Neural cell (in vitro differentiated cells): Measurements from ENCODE around the gene OGDH. TPM values are rescaled to one million over a fixed set of nuclear protein-coding genes. Genes with fewer than 3 reads are reported as not detected.

Experiments used
- H2AFZ ChIP-seq: fragments of 200-600, 300-800 bp; sonication (generic), shearing (Covaris generic); 2 replicates; pipeline ENCODE4 v1.6.0; 2014; ENCODE audit warnings: low read depth, mild to moderate bottlenecking, antibody characterized with exemption, low read length, moderate library complexity
- H3F3A ChIP-seq: fragments of 200-600 bp; shearing (Covaris generic); 2 replicates; pipeline ENCODE4 v1.6.1; 2016; ENCODE audit warnings: mild to moderate bottlenecking, moderate library complexity, mixed read lengths, antibody characterized with exemption, low read length; ENCODE audit not compliant: insufficient read depth, poor library complexity, severe bottlenecking
- H3K27ac ChIP-seq: fragments of 200-600, 300-800 bp; sonication (generic), shearing (Covaris generic); 2 replicates; pipeline ENCODE4 v1.5.1; 2014; ENCODE audit warnings: mild to moderate bottlenecking, low read length, moderate library complexity
- H3K27me3 ChIP-seq: fragments of 300-800, 200-600 bp; sonication (generic), shearing (Covaris generic); 2 replicates; pipeline ENCODE4 v1.6.0; 2014; ENCODE audit warnings: mild to moderate bottlenecking, low read depth, low read length, moderate library complexity; ENCODE audit not compliant: insufficient read depth
- H3K36me3 ChIP-seq: fragments of 300-800, 200-600 bp; sonication (generic), shearing (Covaris generic); 2 replicates; pipeline ENCODE4 v1.5.1; 2014; ENCODE audit warnings: mild to moderate bottlenecking, antibody characterized with exemption, low read length, moderate library complexity; ENCODE audit not compliant: insufficient read depth
- H3K4me2 ChIP-seq: fragments of 300-800, 200-600 bp; sonication (generic), shearing (Covaris generic); 2 replicates; pipeline ENCODE4 v1.6.0; 2014; ENCODE audit warnings: mild to moderate bottlenecking, low read length
- H3K4me3 ChIP-seq: fragments of 300-800, 200-600 bp; sonication (generic), shearing (Covaris generic); 2 replicates; pipeline ENCODE4 v1.5.1; 2014; ENCODE audit warnings: mild to moderate bottlenecking, low read length, moderate library complexity
- H3K79me2 ChIP-seq: fragments of 200-600 bp; shearing (Covaris generic); replicated peaks from 2 replicates; pipeline ENCODE4 v1.6.0; 2014; ENCODE audit warnings: mild to moderate bottlenecking, low read length, moderate library complexity; ENCODE audit not compliant: insufficient read depth
- H3K9ac ChIP-seq: fragments of 300-800, 200-600 bp; sonication (generic), shearing (Covaris generic); 2 replicates; pipeline ENCODE4 v1.6.1; 2016; ENCODE audit warnings: mild to moderate bottlenecking, low read length, mixed read lengths
- H3K9me2 ChIP-seq: fragments of 200-600 bp; shearing (Covaris generic); 2 replicates; pipeline ENCODE4 v1.6.1; 2016; ENCODE audit warnings: mild to moderate bottlenecking, low read length, mixed read lengths; ENCODE audit not compliant: insufficient read depth
- H3K9me3 ChIP-seq: fragments of 200-600, 300-800 bp; sonication (generic), shearing (Covaris generic); 2 replicates; pipeline ENCODE4 v1.6.1; 2016; ENCODE audit warnings: mild to moderate bottlenecking, mixed run types, low read length, moderate library complexity, mixed read lengths
- H4K20me1 ChIP-seq: fragments of 200-600 bp; shearing (Covaris generic); 2 replicates; pipeline ENCODE4 v1.6.1; 2016; ENCODE audit warnings: mild to moderate bottlenecking, mixed run types; ENCODE audit not compliant: insufficient read depth
- EP300 ChIP-seq: fragments of 450-650 bp; conservative IDR thresholded peaks from 2 replicates; pipeline ENCODE4 v1.6.1; 2014; ENCODE audit warnings: antibody characterized with exemption, mild to moderate bottlenecking, moderate library complexity; ENCODE audit not compliant: poor library complexity, severe bottlenecking
- EZH2 ChIP-seq: fragments of 200-600, 300-800 bp; shearing (Covaris generic), sonication (generic); IDR thresholded peaks from 2 replicates; pipeline ENCODE4 v1.6.1; 2014; ENCODE audit warnings: antibody characterized with exemption, low read length, borderline replicate concordance, mild to moderate bottlenecking; ENCODE audit not compliant: insufficient read depth, poor library complexity, severe bottlenecking
- MXI1 ChIP-seq: fragments of 450-650 bp; conservative IDR thresholded peaks from 2 replicates; pipeline ENCODE4 v1.6.1; 2014; ENCODE audit warnings: antibody characterized with exemption, mild to moderate bottlenecking; ENCODE audit not compliant: poor library complexity, severe bottlenecking
- POLR2AphosphoS5 ChIP-seq: IDR thresholded peaks from 2 replicates; pipeline ENCODE4 v1.6.1; 2012
- RAD21 ChIP-seq: fragments of 450-650 bp; conservative IDR thresholded peaks from 2 replicates; pipeline ENCODE4 v1.6.1; 2014; ENCODE audit warnings: antibody characterized with exemption, mild to moderate bottlenecking, moderate library complexity
- SMC3 ChIP-seq: fragments of 450-650 bp; conservative IDR thresholded peaks from 2 replicates; pipeline ENCODE4 v1.6.1; 2014; ENCODE audit warnings: antibody characterized with exemption, mild to moderate bottlenecking, moderate library complexity; ENCODE audit not compliant: poor library complexity
- TAF1 ChIP-seq: IDR thresholded peaks from 2 replicates; pipeline ENCODE4 v1.6.1; 2012; ENCODE audit warnings: low read depth
- polyA plus RNA-seq: library from polyadenylated mRNA; depleted of rRNA; stranded (reverse); fragments of >200 nt; gene quantifications from 2 replicates; pipeline ENCODE4 v1.2.3, GENCODE V29; 2014
- TF ChIP-seq, protein P1 (sequence below): fragments of 450-650 bp; IDR thresholded peaks from 2 replicates; pipeline ENCODE4 v1.5.1; 2014; ENCODE audit warnings: antibody characterized with exemption, mild to moderate bottlenecking, moderate library complexity; ENCODE audit not compliant: poor library complexity, severe bottlenecking
- TF ChIP-seq, protein P2 (sequence below): IDR thresholded peaks from 2 replicates; pipeline ENCODE4 v1.6.1; 2012; ENCODE audit warnings: borderline replicate concordance

OGDH gene
- polyA plus RNA-seq, 1 donor from 2014 or later = 16.9 TPM

DNA sequence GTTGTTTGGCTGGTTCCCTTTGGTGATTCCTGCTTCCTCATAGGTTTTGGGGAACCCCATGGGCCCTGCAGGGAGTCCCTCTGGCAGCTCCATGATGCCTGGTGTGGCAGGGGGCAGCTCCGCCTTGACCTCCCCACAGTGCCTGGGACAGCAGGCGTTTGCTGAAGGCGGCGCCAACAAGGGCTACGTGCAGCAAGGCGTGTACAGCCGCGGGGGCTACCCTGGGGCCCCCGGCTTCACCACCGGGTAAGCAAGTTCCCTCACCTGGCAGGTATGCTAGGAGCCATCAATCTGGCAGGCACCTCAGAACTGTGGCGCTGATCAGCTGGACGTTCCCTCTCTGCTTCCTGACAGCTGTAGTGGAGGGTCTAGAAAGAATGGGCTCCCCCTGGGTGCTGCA lies 150.5 kb downstream of the OGDH start:
- no peak overlapping the region for H3K9ac ChIP-seq
- peaks cover 17% of the 10 kb centered on the region for H4K20me1 ChIP-seq
- H3K36me3 ChIP-seq = peaks cover 4% of the 10 kb centered on the region
- no peaks in the 10 kb centered on the region for H3K9me3 ChIP-seq
- H3K4me3 ChIP-seq = no peak overlapping the region
- TF ChIP-seq, protein P1, sequence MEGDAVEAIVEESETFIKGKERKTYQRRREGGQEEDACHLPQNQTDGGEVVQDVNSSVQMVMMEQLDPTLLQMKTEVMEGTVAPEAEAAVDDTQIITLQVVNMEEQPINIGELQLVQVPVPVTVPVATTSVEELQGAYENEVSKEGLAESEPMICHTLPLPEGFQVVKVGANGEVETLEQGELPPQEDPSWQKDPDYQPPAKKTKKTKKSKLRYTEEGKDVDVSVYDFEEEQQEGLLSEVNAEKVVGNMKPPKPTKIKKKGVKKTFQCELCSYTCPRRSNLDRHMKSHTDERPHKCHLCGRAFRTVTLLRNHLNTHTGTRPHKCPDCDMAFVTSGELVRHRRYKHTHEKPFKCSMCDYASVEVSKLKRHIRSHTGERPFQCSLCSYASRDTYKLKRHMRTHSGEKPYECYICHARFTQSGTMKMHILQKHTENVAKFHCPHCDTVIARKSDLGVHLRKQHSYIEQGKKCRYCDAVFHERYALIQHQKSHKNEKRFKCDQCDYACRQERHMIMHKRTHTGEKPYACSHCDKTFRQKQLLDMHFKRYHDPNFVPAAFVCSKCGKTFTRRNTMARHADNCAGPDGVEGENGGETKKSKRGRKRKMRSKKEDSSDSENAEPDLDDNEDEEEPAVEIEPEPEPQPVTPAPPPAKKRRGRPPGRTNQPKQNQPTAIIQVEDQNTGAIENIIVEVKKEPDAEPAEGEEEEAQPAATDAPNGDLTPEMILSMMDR = no peak
- TF ChIP-seq MXI1 = no peak
- TF ChIP-seq EP300 = no peak
- no peak for TF ChIP-seq TAF1
- TF ChIP-seq POLR2AphosphoS5 = no peak
- no peak for TF ChIP-seq RAD21
- TF ChIP-seq, protein P2, sequence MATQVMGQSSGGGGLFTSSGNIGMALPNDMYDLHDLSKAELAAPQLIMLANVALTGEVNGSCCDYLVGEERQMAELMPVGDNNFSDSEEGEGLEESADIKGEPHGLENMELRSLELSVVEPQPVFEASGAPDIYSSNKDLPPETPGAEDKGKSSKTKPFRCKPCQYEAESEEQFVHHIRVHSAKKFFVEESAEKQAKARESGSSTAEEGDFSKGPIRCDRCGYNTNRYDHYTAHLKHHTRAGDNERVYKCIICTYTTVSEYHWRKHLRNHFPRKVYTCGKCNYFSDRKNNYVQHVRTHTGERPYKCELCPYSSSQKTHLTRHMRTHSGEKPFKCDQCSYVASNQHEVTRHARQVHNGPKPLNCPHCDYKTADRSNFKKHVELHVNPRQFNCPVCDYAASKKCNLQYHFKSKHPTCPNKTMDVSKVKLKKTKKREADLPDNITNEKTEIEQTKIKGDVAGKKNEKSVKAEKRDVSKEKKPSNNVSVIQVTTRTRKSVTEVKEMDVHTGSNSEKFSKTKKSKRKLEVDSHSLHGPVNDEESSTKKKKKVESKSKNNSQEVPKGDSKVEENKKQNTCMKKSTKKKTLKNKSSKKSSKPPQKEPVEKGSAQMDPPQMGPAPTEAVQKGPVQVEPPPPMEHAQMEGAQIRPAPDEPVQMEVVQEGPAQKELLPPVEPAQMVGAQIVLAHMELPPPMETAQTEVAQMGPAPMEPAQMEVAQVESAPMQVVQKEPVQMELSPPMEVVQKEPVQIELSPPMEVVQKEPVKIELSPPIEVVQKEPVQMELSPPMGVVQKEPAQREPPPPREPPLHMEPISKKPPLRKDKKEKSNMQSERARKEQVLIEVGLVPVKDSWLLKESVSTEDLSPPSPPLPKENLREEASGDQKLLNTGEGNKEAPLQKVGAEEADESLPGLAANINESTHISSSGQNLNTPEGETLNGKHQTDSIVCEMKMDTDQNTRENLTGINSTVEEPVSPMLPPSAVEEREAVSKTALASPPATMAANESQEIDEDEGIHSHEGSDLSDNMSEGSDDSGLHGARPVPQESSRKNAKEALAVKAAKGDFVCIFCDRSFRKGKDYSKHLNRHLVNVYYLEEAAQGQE = no peak
- TF ChIP-seq EZH2 = no peak
- no peak for TF ChIP-seq SMC3
- peaks cover 30% of the 10 kb centered on the region for H3K79me2 ChIP-seq
- no peak overlapping the region for H3K4me2 ChIP-seq
- no peak overlapping the region for H2AFZ ChIP-seq
- H3K9me2 ChIP-seq = no peaks in the 10 kb centered on the region
- no peak overlapping the region for H3K27ac ChIP-seq
- no peaks in the 10 kb centered on the region for H3F3A ChIP-seq
- no peaks in the 10 kb centered on the region for H3K27me3 ChIP-seq

DNA sequence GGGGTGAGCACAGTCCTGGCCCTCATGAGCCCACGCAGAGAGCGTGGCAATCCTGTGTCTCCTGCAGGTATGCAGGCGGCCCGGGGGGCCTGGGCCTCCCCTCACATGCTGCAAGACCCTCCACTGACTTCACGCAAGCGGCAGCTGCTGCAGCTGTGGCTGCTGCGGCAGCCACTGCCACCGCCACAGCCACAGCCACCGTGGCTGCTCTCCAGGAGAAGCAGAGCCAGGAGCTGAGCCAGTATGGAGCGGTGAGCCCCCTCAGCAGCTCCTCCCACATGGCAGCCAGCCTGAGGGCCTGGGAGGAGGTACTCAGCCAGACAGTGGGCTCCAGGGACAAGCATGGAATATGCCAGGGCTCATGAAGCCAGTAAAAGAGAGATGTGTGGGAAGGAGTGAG lies 150.9 kb downstream of the OGDH start:
- Histone ChIP-seq H3K27me3 (no peaks in the 10 kb centered on the region), H3K9me3 (no peaks in the 10 kb centered on the region), H3K79me2 (peaks cover 29% of the 10 kb centered on the region), H2AFZ (no peak overlapping the region), H3K9ac (no peak overlapping the region), H3K27ac (no peak overlapping the region), H3F3A (no peaks in the 10 kb centered on the region), H4K20me1 (peaks cover 17% of the 10 kb centered on the region), H3K4me3 (no peak overlapping the region), H3K9me2 (no peaks in the 10 kb centered on the region), H3K36me3 (peaks cover 4% of the 10 kb centered on the region), H3K4me2 (no peak overlapping the region)
- TF ChIP-seq RAD21 (no peak), SMC3 (no peak), POLR2AphosphoS5 (no peak), MXI1 (no peak), TAF1 (no peak), EP300 (no peak), EZH2 (no peak)
- TF ChIP-seq, protein P1 = no peak
- TF ChIP-seq, protein P2 = no peak
